Inferior parietal cortex (tissue), 1 donor: ENCODE results near the gene CDK6.
"Not testable (repeated sequence)": the region's sequence is repeated elsewhere in the genome, so short reads cannot be mapped to it uniquely, and the experiment has no call there.

Source experiments
- DNase-seq: peaks from one replicate; pipeline ENCODE4 v3.0.0-alpha.2; 2016; ENCODE audit errors: extremely low spot score

Gene CDK6

GRCh38 chr7:92623544-92623943 lies 212.8 kb downstream of the CDK6 start:
- DNase-seq, result no peak

DNA sequence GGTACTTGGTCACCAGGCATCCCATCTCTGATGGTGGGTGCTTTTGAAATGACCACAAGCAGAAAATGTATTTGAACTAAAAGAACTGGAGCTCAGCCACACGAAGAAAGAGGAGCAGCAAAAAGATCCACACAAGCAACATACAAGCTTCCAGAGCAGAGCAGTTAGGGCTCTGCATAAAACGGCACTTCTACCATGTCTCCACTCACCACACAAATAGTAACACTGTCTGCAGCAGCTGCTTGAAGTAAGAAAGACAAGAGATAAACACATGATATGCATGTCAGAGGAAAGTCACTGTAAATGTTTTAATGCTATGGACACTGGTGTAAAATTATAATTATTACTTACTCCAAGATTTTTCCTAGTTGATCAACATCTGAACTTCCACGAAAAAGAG lies 213.7 kb downstream of the CDK6 start:
- no peak for DNase-seq

DNA sequence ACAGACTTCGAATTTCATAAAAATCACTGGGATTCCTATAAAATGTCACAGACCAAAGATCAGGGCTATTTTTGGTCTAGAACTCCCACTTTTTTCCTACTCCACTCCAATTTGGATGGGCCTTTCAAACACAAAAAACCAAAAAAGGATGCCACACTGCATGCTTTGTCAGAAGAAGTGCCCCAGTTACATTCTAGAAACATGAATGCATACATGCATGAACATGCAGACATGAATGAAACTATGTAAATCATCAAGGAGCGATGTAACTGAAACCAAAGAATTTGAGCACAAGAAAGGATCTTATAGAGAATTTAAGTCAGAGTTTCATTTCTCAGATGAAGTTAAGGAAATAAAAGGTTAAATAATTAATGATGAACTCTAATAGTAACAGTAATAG lies 214.3 kb downstream of the CDK6 start:
- DNase-seq, result no peak

DNA sequence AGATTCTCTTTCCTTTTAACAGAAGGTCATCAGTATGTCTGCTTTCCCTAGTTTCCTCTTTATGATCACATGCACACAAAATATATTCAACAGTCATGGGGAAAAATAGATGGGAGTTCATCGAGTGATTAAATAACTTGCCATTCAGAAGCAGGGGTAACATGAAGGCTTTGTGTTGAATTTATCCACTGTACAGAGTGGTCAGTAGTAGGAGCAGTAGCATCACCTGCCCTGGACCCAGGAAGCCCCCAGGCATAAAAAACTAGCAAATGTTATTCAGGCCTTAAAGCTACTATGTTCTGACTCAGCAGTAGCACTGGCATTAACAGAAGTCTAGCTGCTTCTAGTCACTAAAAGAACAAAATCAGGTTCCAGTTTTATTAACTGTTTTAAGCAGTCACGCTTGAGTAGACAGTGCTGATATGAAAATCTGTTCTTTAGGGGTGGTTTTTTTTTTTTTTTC lies 214.8 kb downstream of the CDK6 start:
- DNase-seq, result no peak

GRCh38 chr7:92621026-92621540 lies 215.3 kb downstream of the CDK6 start:
- DNase-seq, result peak; percentile 84

DNA sequence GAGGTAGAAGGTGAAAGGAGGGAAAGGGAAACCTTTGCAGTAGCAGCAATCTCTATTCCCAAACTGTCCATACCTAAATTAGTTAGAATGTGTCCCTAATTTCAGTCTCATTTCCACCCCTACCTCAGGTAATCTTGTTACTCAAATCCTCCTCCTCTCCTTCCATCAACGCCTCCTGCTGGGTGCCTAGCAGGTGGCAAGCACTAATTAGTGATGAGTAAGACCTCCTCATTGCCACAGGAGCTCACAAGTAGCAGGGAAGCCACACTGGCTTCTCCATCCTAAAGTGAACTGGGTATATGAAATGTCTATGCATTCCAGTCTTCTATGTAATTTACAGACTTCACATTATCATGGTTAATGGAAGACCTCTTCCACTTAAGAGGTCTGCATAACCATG lies 220.5 kb downstream of the CDK6 start:
- DNase-seq, result no peak

GRCh38 chr7:92614660-92615174 lies 221.7 kb downstream of the CDK6 start:
- DNase-seq, result peak; percentile 75

DNA sequence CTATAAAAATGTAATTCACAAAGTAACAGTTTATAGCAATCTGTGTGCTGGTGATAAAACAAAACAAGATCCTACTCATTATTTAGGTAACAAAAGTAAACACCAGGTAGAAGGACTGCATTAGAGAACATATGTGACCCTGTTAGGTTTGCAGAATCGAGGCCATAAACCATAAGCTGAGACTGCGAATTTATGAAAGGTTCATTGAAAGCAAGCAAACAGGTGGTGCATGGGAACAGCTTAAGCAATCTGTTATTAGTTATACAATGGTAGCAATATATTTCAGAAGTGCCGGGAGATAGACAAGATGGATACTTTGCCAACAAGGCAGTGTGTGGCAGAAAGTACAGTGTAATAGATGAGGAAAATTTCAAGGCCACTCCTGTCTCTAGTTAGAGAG lies 222.7 kb downstream of the CDK6 start:
- DNase-seq, result no peak

- DNase-seq, result no peak
Measured at GRCh38 chr7:92613214-92613613, 223.2 kb downstream of the CDK6 start.

DNA sequence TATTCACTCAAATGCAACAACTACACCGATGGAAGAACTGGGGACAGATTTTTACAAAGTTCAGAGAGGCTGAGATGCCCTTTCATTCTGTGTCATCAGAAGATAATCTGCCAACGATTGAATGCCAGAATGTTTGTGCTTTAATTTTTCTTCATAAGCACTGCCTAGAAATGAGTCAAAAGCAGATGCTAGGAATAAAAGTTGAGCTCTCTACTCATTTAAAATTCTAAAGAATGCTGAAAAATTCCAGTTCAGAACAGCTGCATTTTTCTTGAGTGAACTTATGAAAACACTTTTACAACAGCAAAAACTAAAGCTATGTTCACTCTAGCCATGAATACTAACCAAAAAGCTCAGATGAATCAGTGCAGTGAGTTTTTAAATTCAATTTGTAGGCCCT lies 223.9 kb downstream of the CDK6 start:
- DNase-seq, result no peak

DNA sequence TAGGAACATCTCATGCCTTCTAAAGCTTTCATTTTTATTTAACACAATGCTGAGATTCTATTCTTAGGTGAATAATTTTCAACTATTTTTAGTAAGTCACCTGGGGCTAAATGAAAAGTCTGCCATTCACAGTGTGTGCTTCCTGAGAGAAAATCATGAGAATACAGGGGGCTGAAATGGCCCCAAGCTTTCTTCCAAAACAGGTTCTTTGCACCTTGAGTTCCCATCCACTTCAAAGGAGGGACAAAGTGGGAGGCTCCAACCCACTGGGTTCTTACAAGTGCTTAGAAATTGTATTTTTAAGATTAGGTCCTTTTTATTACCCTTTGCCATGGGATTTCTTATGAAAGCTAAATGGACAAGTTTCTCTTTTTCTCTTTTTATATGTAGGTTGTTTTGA lies 224.6 kb downstream of the CDK6 start:
- no peak for DNase-seq

GRCh38 chr7:92609921-92610518 lies 226.4 kb downstream of the CDK6 start:
- peak; percentile 72 for DNase-seq

GRCh38 chr7:92608380-92609322 lies 227.7 kb downstream of the CDK6 start:
- DNase-seq, result no peak

DNA sequence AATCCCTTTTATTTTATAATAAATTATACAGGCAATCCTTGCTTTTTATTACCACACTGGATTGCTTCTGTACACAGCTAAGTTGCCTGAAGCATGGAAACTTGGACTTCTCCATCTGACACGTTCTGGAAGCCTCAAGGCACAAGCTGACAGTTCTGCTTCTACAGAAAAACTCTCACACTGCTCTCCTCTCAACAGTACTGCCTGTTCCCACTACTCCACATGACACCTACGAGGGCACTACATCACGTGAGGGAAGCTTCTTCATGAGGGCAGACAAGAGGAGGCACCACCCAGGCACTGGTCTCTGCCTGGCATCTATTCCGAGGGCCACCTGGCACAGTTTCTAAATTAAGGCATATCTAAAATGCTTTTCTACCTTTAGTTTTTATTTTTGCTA lies 229.4 kb downstream of the CDK6 start:
- DNase-seq, result no peak

DNA sequence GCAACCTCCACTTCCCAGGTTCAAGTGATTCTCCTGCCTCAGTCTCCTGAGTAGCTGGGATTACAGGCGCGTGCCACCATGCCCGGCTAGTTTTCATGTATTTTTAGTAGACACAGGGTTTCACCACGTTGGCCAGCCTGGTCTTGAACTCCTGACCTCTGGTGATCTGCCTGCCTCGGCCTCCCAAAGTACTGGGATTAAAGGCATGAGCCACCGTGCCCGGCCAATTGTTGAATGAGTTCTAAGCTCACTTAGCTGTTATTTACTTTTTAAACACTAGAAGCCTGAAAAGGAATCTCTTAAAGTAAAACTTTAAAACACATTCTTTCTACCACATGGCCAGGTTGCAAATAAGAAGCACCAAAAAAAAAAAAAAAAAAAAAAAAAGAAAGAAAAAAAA lies 231.9 kb downstream of the CDK6 start:
- DNase-seq, result not testable (repeated sequence)

DNA sequence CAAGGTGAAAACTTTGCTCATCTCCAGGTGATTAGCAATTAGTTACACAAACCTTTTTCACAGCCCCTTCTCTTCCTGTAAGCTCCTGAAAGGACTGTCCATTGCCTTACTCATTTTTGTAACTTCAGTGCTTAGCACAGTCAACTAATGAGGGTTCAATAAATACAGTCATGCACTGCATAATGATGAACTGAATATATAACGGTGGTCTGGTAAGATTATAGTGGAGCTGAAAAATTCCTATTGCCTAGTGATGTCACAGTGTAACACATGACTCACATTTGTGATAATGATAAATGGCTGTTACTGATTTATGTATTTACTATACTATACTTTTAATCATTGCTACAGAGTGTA lies 233.3 kb downstream of the CDK6 start:
- DNase-seq, result no peak

- DNase-seq, result no peak
Measured at GRCh38 chr7:92602352-92603088, 233.9 kb downstream of the CDK6 start.

GRCh38 chr7:92598310-92598981 lies 237.9 kb downstream of the CDK6 start:
- DNase-seq, result no peak

DNA sequence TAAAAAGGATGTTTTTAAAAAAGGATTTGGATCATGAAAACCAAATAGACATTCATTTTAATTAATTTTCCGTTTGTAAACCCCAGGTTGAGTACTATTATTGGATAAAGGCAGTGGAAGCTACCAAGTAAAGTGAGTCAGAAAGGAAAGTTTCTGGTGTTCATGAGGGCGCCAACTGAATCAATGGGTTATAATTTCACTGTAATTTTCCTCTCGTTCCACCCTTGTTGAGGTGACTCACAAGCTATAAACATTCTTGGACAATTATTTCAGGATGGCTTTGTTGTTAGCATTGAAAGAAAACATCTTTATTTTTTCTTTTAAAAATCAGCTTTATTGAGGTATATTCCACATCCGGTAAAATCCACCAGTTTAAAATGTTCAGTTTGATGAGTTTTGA lies 241.1 kb downstream of the CDK6 start:
- no peak for DNase-seq

GRCh38 chr7:92594746-92595145 lies 241.6 kb downstream of the CDK6 start:
- no peak for DNase-seq

- DNase-seq, result no peak
Measured at GRCh38 chr7:92590711-92591310, 245.6 kb downstream of the CDK6 start.
